NCI-H2029 treated with DMSO at 0.1 percent for 48 hours (cell line): ENCODE results near the gene SESN1.

Experiments used
- DNase-seq: peaks from one replicate; lab custom pipeline; 2025; lab: John Stamatoyannopoulos, UW

Gene SESN1

DNA sequence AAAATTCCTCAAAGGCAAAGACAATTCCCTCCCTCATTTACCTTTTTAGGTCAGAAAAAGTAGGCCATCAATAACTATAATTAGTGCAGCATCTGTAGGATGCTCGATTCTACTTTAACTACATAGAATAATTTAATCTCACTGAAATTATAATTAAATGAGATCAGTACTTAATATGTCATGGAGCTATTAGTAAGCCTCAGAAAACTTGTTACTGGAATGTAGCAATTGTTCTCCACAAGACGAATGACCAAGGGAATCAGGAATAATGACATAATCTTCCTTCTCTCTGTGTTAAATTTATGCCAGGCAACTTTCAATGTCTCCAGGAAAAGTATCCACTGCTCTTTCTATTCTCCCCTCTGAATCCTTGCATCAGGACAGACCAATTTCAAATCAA lies 34.1 kb downstream of the SESN1 start:
- no peak for DNase-seq

DNA sequence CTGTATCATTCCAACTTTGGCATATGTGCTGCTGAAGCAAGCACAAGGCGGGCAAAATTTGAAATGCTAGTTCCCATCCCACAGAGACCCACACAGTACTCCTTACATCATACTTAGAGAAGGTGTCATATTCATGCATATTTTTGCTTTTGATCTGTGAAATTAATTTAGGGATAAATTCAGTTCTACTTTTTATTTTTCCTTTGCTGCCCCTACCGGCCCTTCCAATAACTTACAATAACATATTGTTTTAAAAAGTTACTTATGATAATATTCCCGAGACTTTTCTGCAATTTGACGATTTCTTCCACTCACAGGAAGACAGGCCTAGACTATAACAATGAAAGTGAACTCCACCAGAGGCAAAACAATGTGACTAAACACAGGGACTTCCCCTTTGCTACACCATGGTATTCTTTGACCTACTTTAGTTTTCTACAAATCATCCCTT lies 35.0 kb downstream of the SESN1 start:
- DNase-seq: no peak

DNA sequence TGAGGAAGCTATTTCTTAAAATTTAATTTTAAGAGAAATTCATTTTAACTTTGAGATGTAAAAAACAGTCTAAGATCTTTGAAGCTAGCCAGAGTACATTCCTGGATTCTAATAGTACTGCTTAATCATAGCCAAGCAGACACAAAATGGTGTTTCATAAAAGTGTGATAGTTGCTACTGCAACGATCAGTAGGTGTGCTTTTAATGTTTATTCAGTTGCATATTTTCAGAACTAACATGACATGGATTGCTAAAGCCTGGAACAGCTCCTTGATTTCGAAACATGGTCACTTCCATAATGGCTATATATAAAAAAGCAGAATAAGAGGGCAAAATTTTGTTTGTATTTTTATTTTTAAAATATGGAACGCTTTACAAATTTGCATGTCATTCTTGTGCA lies 35.5 kb downstream of the SESN1 start:
- DNase-seq: no peak

DNA sequence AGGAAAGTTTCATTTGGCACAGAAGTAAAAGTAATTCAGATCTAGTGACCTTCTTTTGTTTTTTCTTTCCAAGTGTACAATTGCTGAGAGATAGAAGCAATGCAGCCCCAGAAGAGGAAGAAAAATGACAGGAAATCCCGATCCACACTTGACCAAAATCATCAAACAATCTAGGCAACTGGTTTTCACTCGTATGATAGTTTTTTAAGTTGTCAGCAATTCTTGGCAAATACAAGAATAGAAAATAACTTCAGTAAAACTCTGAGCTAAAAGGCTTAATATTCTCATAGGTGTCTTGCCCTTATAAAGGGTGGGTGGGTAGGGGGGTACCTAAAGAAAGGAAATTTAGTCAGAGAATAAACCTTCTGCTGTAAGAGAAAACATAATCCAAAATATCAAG lies 36.0 kb downstream of the SESN1 start:
- no peak for DNase-seq

DNA sequence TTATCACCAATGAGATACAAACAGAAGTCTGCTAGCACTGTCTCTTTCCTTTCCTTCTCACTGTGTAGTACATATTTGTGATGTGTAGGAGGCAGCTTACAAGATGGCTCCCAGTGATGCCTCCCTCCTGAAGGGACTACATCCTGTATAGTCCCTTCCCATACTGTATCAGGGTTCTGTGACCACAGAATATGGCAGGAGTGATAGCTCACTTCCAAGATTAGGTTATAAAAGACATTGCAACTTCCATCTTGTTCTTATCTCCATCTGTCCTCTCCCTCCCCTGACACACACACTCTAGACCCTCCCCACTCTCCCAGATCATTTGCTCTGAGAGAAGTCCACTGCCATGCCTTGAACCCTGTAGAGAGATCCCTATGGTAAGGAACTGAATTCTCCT lies 38.0 kb downstream of the SESN1 start:
- no peak for DNase-seq

DNA sequence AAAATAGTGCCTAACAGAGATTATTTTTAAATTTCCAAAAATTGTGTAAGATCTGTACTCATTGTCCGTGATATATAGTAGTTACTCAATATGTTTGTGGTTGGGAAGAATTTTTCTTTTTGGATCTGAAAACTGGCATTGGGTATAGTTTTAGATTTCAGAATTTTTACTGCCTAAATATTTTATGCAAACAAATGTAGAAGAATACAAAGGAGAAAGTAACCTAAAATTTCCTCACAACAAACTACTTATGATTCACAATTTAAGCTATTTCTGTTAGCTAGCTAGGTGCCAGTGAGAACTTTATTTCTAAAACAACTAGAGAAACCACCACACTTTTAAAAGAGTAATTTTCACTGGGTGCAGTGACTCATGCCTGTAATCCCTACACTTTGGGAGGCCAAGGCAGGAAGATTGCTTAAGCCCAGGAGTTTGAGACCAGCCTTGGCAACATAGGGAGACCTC lies 38.8 kb downstream of the SESN1 start:
- DNase-seq: no peak

DNA sequence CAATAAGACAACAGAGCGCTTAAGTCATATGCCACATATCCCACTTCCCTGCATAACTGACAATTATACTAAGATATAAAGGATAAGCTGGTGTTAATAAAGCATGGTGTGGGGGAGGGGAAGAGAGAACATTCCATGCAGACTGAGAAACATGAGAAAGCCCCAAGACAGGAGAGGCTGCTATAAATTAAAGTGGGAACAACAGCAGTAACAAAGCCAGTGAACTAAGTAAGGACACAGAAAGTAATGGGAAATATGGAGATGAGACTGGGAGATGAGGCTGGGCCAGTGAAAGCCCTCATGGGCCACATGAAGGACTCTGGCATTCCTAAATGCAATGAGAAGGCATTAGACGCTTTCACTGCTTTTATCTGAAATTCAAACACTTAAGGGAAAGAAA lies 41.3 kb downstream of the SESN1 start:
- no peak for DNase-seq

DNA sequence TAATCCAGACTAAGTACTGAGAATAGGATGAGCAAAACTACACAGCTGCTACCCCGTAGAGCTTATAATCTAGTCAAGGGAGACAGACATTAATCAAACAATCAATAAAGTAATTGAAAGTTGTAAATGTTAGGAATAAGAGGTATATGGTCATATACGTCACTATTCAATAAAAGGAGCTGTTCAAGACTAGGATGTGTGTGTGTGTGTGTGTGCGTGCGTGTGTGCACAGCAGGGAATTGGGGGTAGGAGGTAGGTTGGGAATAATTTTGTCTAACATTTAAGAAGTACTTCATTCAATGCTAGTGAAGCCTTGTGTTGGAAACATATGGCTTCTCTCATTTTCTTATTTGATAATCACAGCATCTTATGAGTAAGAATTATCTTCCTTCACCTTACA lies 41.8 kb downstream of the SESN1 start:
- DNase-seq: no peak

DNA sequence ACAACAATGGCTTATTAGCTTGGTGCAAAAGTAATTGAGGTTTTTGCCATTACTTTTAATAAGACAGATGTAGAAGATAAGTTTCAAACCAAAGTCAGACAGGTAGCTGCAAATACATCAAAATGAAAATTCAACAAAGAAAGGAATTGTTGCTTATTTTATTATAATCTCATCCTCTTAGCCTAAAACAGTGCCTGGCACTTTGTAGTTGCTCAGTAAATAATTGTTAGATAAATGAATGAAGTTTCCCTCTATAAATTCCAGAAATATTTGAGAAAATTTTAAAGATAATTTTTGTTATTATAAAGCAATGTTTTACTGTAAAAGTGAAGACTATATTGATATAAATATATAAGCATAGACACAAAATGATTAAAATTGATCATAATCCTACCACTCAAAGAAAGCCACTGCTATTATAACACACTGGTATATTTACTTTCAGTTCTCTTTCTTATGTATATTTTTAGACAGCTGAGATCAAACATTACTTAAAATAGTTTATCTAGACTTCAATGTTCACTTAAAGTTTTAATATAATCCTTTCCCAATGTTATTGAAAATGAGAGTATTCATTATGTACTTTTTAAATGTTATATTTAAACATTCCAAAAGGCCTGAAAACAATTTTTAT lies 42.5 kb downstream of the SESN1 start:
- no peak for DNase-seq

DNA sequence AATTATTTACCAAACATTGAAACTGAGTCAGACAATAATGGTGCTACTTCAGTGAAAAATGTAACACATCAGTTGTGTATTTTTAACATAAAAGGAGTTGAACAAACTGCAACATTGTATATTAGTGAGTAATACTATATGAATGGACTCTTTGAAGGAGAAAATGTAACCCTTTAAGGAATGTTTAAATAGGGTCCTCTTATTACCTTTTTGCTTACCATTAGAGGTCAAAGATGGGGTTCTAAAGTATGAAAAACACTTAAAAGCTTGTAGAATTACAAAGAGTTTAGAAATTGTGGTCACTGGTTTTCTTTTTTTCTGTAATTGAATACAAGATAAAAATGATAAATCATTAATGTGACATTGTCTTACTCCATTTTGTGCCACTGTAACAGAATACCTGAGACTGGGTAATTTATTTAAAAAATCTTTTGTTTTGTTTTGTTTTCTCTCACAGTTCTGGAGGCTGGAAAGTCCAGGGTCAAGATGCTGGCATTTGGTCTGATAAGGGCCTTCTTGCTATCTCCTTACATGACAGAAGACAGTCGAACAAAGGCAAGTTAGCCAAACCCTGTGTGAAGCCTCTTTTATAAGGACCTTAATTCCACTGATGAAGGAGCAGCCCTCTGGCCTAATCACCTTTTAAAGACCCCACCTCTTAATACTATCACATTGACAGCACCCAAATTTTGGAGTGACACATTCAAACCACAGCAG lies 43.2 kb downstream of the SESN1 start:
- DNase-seq: no peak

DNA sequence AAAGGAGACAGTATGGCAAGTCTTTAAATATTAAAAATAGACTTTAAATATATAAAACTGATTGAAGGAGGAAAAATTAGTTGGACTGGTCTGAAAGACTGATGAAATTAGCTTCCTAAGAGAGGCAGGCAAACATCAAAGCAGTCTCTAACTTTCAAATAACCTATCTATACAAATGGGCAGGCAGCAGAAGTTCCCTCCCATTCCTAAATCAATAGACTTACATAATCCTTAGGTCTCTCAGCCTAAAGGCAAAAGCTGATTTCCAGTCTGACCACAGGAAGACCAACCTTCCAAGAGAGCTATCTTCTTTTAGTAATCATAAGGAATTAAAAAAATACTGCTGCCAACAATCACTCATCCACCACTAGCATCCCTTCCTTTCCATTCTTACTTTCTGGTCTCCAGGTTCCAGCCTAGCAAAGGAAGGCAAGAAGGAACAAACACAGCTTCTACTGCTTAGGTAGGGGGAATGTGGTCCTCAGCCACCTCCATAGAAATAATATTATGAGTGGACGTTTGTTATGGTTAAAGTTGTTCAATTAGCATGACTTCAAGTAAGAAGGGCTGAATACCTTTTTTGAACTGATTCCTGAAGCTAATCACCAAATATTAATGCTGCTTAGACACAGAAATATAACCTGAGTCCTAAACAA lies 44.1 kb downstream of the SESN1 start:
- no peak for DNase-seq

DNA sequence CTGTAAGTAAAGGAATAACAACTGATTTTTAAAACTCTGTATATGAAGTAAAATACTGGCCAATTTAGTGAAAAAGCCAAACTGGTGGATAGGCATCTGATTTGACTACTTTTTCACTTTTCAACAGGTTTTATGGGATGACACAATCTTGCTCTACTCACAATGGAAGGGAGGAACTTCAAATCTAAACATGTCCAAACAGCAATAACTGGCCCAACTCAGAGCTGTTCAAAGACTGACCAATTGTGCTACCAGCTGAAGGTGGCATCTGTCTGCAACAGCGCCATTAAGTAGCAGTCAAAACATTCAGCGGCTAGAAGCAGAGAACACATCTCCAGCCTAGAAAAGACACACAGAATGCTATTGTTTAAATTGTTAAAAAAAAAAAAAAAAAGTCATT lies 44.6 kb downstream of the SESN1 start:
- no peak for DNase-seq

DNA sequence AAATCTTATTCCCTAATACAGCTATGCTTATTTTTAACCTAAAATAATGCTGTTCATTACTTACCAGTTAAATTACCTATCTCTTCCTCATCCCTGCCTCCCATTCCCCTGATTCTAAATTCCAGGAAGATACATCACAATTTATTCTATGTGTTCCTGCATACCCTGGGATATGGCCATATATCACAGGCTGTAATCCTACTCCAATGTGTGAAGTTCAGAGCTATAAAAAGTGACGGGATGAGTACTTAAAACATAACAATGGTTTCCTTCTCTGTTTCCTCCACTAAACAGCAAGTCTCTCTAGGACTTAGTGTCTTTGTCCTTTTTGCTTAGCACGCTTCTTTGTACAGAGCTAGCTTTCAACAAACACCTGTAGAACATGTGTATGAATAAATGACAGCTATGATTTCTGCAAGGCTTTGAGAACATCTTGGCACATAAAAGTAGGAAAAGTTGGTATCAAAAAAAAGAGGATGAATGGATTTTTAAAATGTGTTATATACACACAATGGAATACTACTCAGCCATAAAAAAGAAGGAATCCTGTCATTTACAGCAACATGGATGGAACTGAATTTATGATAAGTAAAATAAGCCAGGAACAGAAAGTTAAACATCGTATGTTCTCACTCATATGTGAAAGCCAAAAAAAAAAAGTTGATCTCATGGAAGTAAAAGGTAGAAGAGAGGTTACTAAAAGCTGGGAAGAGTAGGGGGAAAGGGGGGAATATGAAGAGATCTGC lies 45.8 kb downstream of the SESN1 start:
- no peak for DNase-seq

DNA sequence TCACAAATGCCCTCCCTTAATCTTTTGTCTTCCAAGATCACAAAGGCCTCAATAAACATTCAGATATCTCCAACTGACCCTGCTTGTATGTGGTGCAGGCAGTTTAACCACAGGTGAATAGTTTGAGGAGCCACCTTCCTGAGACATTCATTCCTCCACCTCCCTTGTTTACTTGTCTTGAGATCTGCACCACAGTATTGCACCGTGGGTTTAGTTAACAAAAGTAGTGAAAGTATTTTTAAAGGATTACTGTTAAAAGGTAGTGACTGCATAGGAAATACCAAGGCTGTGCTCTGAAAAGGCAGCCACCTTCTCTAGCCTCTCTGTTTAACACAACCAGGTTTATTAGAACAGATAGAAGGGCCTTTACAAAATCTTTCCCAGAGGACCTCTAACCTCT lies 46.5 kb downstream of the SESN1 start:
- DNase-seq: no peak

DNA sequence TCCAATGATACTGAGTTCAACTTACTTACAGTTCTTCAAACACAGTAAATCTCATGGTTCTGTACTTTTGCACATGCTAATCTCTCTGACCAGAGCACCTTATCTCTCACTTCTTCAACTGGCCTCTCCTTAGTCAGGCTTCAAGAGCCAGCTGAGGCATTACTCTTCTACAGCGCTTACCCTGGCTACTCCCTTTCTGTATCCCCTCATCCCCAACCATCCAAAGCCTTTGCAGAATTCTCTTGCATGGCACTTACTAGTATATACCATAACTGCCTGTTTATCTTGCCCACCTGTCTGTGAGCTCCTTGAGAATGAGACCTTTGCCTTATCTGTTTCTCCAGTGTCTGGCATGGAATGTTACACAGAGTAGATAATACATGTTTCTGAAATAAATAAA lies 49.2 kb downstream of the SESN1 start:
- no peak for DNase-seq

DNA sequence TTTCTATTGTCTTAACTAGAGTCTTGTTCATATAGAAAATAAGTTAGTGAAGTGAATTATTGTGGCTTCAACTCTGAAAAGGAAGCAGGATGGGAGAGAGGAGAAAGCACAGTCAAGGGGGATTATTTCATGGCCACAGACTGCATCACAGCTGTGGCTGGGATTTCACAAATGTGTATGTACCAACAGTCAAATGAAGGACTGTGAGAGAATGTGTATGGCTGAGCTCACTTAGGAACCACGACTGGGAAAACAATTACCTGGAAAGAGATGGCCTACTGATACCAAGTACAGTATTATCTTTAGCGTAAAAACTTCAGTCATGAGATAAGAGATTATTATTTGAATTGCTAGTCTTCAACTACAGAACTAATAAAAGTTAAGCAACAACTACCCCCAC lies 54.9 kb downstream of the SESN1 start:
- DNase-seq: no peak

DNA sequence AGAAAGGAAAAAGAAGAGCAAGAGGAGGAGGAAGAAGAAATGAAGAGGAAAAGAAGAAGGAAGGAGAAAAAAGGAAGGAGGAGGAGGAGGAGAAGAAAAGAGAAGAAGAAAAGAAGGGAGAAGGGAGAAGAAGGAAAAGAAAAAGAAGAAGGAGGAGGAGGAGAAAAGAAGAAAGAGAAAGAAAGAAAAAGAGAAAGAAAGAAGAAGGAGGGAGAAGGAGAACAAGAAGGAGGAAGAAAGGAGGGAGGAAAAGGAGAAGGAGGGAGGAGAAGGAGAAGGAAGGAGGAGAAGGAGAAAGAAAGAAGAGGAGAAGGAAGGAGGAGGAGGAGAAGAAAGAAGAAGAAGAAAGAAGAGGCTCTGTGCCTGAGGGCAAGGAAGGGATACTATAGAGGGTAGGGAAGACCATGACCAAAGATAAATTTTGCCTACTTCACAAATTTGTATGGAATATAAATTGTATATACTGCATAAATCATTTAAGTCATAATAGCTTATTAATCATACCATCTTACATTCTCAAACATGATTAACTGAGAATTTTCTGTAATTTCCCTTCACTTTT lies 55.7 kb downstream of the SESN1 start:
- no peak for DNase-seq

DNA sequence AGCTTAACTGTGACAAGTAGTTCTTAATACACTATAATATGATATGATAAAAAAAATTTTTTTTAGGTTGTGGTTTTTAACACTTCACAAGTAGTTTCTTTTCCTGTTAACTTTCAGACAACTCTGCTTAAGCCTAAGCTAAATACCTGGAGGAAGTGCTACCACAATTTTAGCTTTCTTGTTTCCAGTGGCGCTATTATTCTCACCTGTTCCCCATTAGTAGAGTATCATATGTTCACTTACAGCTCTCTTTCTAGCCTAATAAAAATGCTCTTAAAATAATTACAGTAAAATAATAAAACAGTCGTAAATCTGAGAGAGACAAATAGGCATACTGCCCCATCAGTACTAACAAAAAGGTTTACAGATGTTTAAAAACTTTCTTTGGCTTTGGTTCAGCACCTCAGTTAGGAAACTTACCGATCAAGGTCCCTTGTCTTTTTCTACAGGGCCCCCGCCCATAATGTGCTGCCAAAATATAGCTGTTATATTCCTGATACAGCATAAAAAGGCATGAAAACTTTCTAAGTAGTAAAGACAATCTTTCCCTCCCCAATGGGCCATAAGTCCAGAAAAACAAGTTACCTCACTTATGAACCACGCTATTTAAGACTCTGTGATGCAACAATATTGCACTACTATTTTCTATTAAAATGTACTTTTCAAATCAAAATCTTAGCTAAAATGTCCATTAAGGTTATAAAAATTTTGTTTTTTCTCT lies 57.9 kb downstream of the SESN1 start:
- no peak for DNase-seq

DNA sequence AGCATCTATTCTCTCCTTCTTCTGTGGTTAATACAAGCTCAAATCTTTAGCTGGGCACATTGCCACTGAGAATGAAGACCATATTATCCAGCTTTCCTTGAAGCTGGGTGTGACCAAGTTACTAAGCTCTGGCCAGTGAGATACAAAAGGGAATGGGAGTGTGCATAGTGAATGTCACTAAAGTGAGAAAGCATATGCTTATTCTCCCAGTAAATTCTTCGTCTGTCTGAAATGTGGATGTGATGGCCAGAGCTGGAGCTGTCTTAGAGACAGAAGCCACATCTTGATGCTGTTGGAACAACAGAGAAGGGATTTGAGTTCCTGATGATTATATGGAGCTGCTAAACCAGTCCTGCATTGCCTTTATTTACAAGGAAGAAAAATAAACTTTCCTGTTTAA lies 60.1 kb downstream of the SESN1 start:
- DNase-seq: no peak

DNA sequence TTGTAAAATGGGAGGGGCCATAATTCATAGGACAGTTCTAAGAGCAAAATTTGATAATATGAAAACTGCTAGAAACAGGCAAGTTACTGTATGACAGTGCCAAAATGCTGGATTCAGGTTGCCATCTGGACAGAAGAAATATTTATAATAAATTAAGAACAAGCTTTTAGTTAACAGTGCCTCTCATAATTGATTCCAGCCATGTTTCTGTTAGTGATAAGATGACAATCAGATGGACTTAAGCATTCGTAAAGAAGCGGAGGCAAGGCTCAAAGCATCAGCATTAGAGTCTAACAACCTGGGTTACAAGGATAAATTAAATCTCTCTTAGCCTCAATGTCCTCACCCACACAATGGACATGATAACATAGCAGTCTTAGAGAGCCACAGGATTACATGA lies 61.0 kb downstream of the SESN1 start:
- no peak for DNase-seq

DNA sequence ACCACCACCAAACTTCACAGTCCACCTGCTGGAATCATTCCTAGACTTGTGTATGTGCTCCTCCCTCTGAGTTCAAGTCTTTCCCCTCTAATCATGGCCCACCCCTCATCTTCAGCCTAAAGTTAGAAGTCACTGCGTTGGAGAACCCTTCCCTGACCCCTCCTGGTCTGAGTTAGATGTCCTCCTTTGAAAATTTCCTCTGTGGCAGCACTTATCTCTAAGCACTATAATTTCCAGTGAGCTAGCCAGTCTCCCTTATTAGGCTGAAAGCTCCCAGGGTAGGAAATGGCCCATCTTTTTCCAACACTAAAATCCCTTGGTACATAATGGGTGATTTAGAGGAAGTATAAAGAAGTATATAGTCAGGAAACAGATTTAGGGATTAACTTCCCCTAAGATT lies 63.2 kb downstream of the SESN1 start:
- no peak for DNase-seq

DNA sequence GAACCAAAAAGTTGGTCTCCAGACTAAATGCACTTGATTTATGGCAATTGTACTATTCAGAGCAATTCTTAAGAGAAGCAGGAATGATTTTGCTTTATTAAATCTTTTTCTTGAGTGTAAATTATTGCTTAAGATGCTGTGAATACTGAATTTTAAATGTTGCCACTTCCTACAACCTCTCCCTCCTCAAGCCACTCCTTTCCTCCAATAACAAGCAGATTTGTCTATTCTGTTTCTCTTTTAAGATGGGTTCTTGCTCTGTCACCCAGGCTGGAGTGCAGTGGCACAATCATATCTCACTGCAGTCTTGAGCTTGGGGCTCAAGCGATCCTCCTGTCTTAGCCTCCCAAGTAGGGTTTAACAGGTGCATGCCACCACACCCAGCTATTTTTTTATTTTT lies 65.3 kb downstream of the SESN1 start:
- DNase-seq: no peak
